ENCODE measurements around the gene SPOP. TPM values are rescaled to one million over a fixed set of nuclear protein-coding genes. Genes with fewer than 3 reads are reported as not detected.
"Not testable (repeated sequence)": the region's sequence is repeated elsewhere in the genome, so short reads cannot be mapped to it uniquely, and the experiment has no call there.

Gene SPOP
- total RNA-seq, result 10 to 100 TPM; 35.9 to 74.7 (median 47.3) TPM

DNA sequence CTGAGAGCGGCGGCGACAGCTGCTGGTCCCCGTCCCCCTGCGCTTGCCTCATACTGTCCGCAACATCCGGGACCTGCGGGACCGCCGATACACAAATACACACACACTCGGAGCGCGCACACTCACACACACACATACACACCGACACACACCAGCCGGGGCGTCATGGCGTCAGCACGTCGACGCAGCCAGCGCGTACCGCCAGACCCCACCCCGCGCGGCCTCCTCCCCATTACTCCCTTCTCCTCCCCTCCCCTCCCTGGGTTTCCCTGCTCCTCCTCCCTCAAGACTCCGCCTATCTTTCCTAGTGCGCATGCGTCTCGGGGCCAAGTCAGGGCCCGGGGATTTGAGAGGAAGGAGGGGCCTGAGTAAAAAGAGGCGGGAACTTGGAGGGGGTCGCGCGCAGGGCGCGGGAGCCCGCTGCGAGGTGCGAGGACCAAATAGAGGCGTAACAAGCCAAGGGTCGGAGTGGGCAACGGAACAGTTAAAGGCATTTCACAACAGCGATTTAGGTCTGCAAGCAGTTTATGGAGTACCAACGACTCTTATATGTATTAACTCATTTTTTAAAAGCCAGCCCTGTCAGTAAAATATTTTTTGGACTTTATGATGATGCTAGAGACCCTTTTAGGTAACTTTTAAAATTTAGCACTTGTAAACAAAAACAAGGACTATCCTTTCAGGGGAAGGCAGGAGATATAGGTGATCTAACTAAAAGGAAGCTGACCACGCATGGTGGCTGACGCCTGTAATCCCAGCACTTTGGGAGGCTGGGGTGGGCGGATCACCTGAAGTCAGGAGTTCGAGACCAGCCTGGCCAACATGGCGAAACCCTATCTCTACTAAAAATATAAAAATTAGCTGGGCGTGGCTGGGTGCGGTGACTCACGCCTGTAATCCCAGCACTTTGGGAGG is at the start of gene SPOP:
TSS of gene SPOP (minus strand) at position 165 of the 915 bp plus-strand sequence. CDS start 55,287 bp downstream, outside the sequence.
- H3K4me3 ChIP-seq (ENCODE audit: low read depth, poor library complexity, severe bottlenecking), result peak within 1 kb of the TSS; percentile 54
- WGBS, 2 donors, result 14 to 16% methylated on average over 52 to 53 of the region's 53 CpGs
- intact Hi-C loops (cut with DNase I; ENCODE audit: low total_unique reads), result no loop called here
- peak; percentile 99 to 100 for DNase-seq (ENCODE audit: low spot score in 2 of 2)
- TF ChIP-seq POLR2A (IDR thresholded peaks at IDR 0.05), result no peak
- TF ChIP-seq, protein P1, sequence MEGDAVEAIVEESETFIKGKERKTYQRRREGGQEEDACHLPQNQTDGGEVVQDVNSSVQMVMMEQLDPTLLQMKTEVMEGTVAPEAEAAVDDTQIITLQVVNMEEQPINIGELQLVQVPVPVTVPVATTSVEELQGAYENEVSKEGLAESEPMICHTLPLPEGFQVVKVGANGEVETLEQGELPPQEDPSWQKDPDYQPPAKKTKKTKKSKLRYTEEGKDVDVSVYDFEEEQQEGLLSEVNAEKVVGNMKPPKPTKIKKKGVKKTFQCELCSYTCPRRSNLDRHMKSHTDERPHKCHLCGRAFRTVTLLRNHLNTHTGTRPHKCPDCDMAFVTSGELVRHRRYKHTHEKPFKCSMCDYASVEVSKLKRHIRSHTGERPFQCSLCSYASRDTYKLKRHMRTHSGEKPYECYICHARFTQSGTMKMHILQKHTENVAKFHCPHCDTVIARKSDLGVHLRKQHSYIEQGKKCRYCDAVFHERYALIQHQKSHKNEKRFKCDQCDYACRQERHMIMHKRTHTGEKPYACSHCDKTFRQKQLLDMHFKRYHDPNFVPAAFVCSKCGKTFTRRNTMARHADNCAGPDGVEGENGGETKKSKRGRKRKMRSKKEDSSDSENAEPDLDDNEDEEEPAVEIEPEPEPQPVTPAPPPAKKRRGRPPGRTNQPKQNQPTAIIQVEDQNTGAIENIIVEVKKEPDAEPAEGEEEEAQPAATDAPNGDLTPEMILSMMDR (IDR thresholded peaks at IDR 0.05), result no peak

GRCh38 chr17:49727380-49727779 is 49.5 kb upstream of the SPOP start:
- intact Hi-C loops (cut with DNase I; ENCODE audit: low total_unique reads), result no loop called here
- H3K4me3 ChIP-seq (ENCODE audit: low read depth, poor library complexity, severe bottlenecking), result no peak overlapping the region
- TF ChIP-seq POLR2A (IDR thresholded peaks at IDR 0.05), result no peak
- TF ChIP-seq, protein P1 (IDR thresholded peaks at IDR 0.05), result no peak
- WGBS, 2 donors, result 88 to 90% methylated on average over 4 of the region's 4 CpGs
- DNase-seq (ENCODE audit: low spot score in 2 of 2), result no peak

GRCh38 chr17:49725452-49726130 is 47.7 kb upstream of the SPOP start:
- H3K4me3 ChIP-seq (ENCODE audit: low read depth, poor library complexity, severe bottlenecking), result no peak overlapping the region
- no peak for DNase-seq (ENCODE audit: low spot score in 2 of 2)
- TF ChIP-seq, protein P1 (IDR thresholded peaks at IDR 0.05), result no peak
- TF ChIP-seq POLR2A (IDR thresholded peaks at IDR 0.05), result no peak
- intact Hi-C loops (cut with DNase I; ENCODE audit: low total_unique reads), result no loop called here
- WGBS, 2 donors, result 83 to 84% methylated on average over 7 of the region's 7 CpGs

DNA sequence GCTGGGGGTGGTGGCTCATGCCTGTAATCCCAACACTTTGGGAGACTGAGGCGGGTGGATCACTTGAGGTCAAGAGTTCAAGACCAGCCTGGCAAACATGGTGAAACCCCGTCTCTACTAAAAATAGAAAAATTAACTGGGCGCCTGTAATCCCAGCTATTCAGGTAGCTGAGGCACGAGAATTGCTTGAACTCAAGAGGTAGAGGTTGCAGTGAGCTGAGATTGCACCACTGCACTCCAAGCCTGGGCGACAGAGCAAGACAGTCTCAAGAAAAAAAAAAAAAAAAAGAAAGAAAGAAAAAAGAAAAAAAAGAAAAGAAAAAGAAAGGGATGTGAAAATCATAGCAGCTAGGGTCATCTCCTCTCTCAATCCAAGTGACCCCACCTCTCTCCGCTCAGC is 46.7 kb upstream of the SPOP start:
- H3K4me3 ChIP-seq (ENCODE audit: low read depth, poor library complexity, severe bottlenecking); DNase-seq (ENCODE audit: low spot score in 2 of 2); intact Hi-C loops (cut with DNase I; ENCODE audit: low total_unique reads): not testable (repeated sequence)
- WGBS, 2 donors, result 89 to 91% methylated on average over 6 of the region's 6 CpGs

DNA sequence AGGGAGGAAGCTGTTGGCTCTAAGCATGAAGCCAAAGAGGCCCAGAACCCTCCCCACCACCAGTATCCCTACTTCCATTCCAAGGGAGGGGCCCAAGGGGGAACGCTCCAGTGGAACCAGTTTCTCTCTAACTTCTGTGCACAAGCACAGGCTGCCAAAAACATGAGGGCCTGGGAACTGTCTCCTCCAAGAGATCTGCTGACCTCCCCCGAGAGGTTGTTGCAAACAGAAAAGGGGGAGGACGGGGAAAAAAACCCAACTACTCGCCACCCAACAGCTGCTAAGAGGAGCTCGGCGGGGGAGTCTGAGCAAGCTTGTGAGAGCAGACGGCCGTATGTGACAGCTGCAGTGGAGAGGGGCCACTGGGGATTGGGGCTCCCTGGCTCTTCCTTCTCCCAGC is 45.5 kb upstream of the SPOP start:
- intact Hi-C loops (cut with DNase I; ENCODE audit: low total_unique reads), result no loop called here
- no peak for TF ChIP-seq POLR2A (IDR thresholded peaks at IDR 0.05)
- TF ChIP-seq, protein P1 (IDR thresholded peaks at IDR 0.05), result no peak
- 48 to 50% methylated on average over 8 of the region's 8 CpGs for WGBS, 2 donors
- H3K4me3 ChIP-seq (ENCODE audit: low read depth, poor library complexity, severe bottlenecking), result no peak overlapping the region
- DNase-seq (ENCODE audit: low spot score in 2 of 2), result peak in 1 of 2 donors; percentile 88

DNA sequence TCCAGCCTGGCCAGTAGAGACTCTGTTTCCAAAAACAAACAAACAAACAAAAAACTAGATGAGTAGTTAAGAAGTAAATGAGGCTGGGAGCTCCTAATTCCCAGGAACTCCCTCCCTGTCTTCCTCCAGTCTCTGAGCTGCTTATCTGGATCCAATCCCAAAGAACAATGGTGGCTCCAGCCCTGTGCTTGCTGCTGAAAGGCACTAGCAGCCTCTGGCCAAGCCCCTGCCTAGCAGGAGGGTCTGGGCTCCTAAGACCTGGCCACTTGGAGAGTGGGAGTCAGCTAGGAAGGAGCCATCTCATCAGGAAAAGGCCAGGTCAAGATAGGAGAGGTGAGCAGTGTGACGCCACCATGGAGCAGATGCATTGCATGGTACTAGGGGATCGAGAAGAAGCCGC is 44.2 kb upstream of the SPOP start:
- WGBS, 2 donors, result 97 to 100% methylated on average over 3 of the region's 3 CpGs
- DNase-seq (ENCODE audit: low spot score in 2 of 2), result no peak
- intact Hi-C loops (cut with DNase I; ENCODE audit: low total_unique reads), result no loop called here
- no peak overlapping the region for H3K4me3 ChIP-seq (ENCODE audit: low read depth, poor library complexity, severe bottlenecking)
- TF ChIP-seq, protein P1 (IDR thresholded peaks at IDR 0.05), result no peak
- TF ChIP-seq POLR2A (IDR thresholded peaks at IDR 0.05), result no peak
